Measurements from ENCODE around the gene ABHD1.
"Not testable (repeated sequence)": the region's sequence is repeated elsewhere in the genome, so short reads cannot be mapped to it uniquely, and the experiment has no call there.

The ABHD1 gene

GRCh38 chr2:27105981-27106380 is 17.6 kb upstream of the ABHD1 start:
- Histone ChIP-seq H3K36me3 (ENCODE audit: control insufficient read depth in 1 of 2, insufficient read depth in 2 of 2, low read depth in 1 of 2, low read length in 2 of 2) (no peaks in the 10 kb centered on the region), H2BK5ac (ENCODE audit: low read depth, low read length, poor library complexity, severe bottlenecking) (no peak overlapping the region), H3K79me1 (replicated peaks; ENCODE audit: low read length, poor library complexity, severe bottlenecking) (no peaks in the 10 kb centered on the region), H3K14ac (ENCODE audit: low read length in 2 of 2) (no peak overlapping the region), H2BK15ac (ENCODE audit: low read depth, poor library complexity, severe bottlenecking) (no peak overlapping the region), H2AFZ (ENCODE audit: low read depth, low read length) (no peak overlapping the region), H3K4ac (ENCODE audit: low read depth in 1 of 2, low read length in 2 of 2) (no peak overlapping the region), H3K27ac (ENCODE audit: low read length, poor library complexity, severe bottlenecking) (no peak overlapping the region), H3K27me3 (ENCODE audit: control insufficient read depth in 1 of 2, insufficient read depth in 1 of 2, low read length in 2 of 2) (peaks cover 12 to 45% of the 10 kb centered on the region in 2 experiments), H2BK120ac (ENCODE audit: low read depth, low read length) (no peak overlapping the region), H2AK5ac (ENCODE audit: low read length, severe bottlenecking) (no peak overlapping the region), H3K23ac (ENCODE audit: low read length in 2 of 2) (no peak overlapping the region), H3K18ac (ENCODE audit: low read depth in 1 of 2, low read length in 2 of 2) (no peak overlapping the region), H3K9ac (ENCODE audit: low read length) (no peak overlapping the region), H3K9me3 (ENCODE audit: control insufficient read depth, low read length) (no peaks in the 10 kb centered on the region), H3K4me1 (ENCODE audit: control insufficient read depth, insufficient read depth, low read depth, low read length) (no peaks in the 10 kb centered on the region), H2BK12ac (ENCODE audit: low read length in 2 of 2) (no peak overlapping the region), H3K4me2 (ENCODE audit: low read length, poor library complexity, severe bottlenecking) (no peak overlapping the region), H4K91ac (ENCODE audit: low read length) (no peak overlapping the region), H4K8ac (ENCODE audit: low read length) (no peak overlapping the region), H3K4me3 (ENCODE audit: insufficient read depth in 1 of 2, low read depth in 1 of 2, low read length in 2 of 2) (no peak overlapping the region)
- 83% methylated on average over 2 of the region's 3 CpGs for WGBS
- DNase-seq: no peak

- no peak overlapping the region for H2BK5ac ChIP-seq (ENCODE audit: low read depth, low read length, poor library complexity, severe bottlenecking)
Observed at GRCh38 chr2:27108221-27108620, 15.4 kb upstream of the ABHD1 start.

GRCh38 chr2:27109083-27109482 is 14.5 kb upstream of the ABHD1 start:
- Histone ChIP-seq H2BK12ac (ENCODE audit: low read length in 2 of 2) (no peak overlapping the region), H2BK15ac (ENCODE audit: low read depth, poor library complexity, severe bottlenecking) (no peak overlapping the region), H3K4me3 (ENCODE audit: insufficient read depth in 1 of 2, low read depth in 1 of 2, low read length in 2 of 2) (no peak overlapping the region), H3K9me3 (ENCODE audit: control insufficient read depth, low read length) (no peaks in the 10 kb centered on the region), H4K8ac (ENCODE audit: low read length) (no peak overlapping the region), H4K91ac (ENCODE audit: low read length) (no peak overlapping the region), H3K27me3 (ENCODE audit: control insufficient read depth in 1 of 2, insufficient read depth in 1 of 2, low read length in 2 of 2) (peaks cover 3 to 30% of the 10 kb centered on the region in 2 experiments), H3K4me1 (ENCODE audit: control insufficient read depth, insufficient read depth, low read depth, low read length) (no peaks in the 10 kb centered on the region), H3K9ac (ENCODE audit: low read length) (no peak overlapping the region), H3K14ac (ENCODE audit: low read length in 2 of 2) (no peak overlapping the region), H3K36me3 (ENCODE audit: control insufficient read depth in 1 of 2, insufficient read depth in 2 of 2, low read depth in 1 of 2, low read length in 2 of 2) (no peaks in the 10 kb centered on the region), H2BK5ac (ENCODE audit: low read depth, low read length, poor library complexity, severe bottlenecking) (no peak overlapping the region), H2BK120ac (ENCODE audit: low read depth, low read length) (no peak overlapping the region), H3K18ac (ENCODE audit: low read depth in 1 of 2, low read length in 2 of 2) (no peak overlapping the region), H2AFZ (ENCODE audit: low read depth, low read length) (no peak overlapping the region), H3K4ac (ENCODE audit: low read depth in 1 of 2, low read length in 2 of 2) (no peak overlapping the region), H3K79me1 (replicated peaks; ENCODE audit: low read length, poor library complexity, severe bottlenecking) (no peaks in the 10 kb centered on the region), H3K27ac (ENCODE audit: low read length, poor library complexity, severe bottlenecking) (no peak overlapping the region), H3K4me2 (ENCODE audit: low read length, poor library complexity, severe bottlenecking) (no peak overlapping the region), H3K23ac (ENCODE audit: low read length in 2 of 2) (no peak overlapping the region), H2AK5ac (ENCODE audit: low read length, severe bottlenecking) (no peak overlapping the region)
- WGBS: 87% methylated on average over 3 of the region's 3 CpGs
- DNase-seq: no peak

More at GRCh38 chr2:27108221-27108620, 15.4 kb upstream of the ABHD1 start:
- Histone ChIP-seq H3K4me1 (ENCODE audit: control insufficient read depth, insufficient read depth, low read depth, low read length) (no peaks in the 10 kb centered on the region), H3K23ac (ENCODE audit: low read length in 2 of 2) (no peak overlapping the region), H3K79me1 (replicated peaks; ENCODE audit: low read length, poor library complexity, severe bottlenecking) (no peaks in the 10 kb centered on the region), H4K91ac (ENCODE audit: low read length) (no peak overlapping the region), H3K9ac (ENCODE audit: low read length) (no peak overlapping the region), H3K4me2 (ENCODE audit: low read length, poor library complexity, severe bottlenecking) (no peak overlapping the region), H3K9me3 (ENCODE audit: control insufficient read depth, low read length) (no peaks in the 10 kb centered on the region), H2BK12ac (ENCODE audit: low read length in 2 of 2) (no peak overlapping the region), H3K27ac (ENCODE audit: low read length, poor library complexity, severe bottlenecking) (no peak overlapping the region), H3K4me3 (ENCODE audit: insufficient read depth in 1 of 2, low read depth in 1 of 2, low read length in 2 of 2) (no peak overlapping the region), H4K8ac (ENCODE audit: low read length) (no peak overlapping the region), H3K36me3 (ENCODE audit: control insufficient read depth in 1 of 2, insufficient read depth in 2 of 2, low read depth in 1 of 2, low read length in 2 of 2) (no peaks in the 10 kb centered on the region), H2AK5ac (ENCODE audit: low read length, severe bottlenecking) (no peak overlapping the region), H3K14ac (ENCODE audit: low read length in 2 of 2) (no peak overlapping the region), H2BK15ac (ENCODE audit: low read depth, poor library complexity, severe bottlenecking) (no peak overlapping the region), H3K27me3 (ENCODE audit: control insufficient read depth in 1 of 2, insufficient read depth in 1 of 2, low read length in 2 of 2) (peaks cover 3 to 28% of the 10 kb centered on the region in 2 experiments), H3K18ac (ENCODE audit: low read depth in 1 of 2, low read length in 2 of 2) (no peak overlapping the region), H3K4ac (ENCODE audit: low read depth in 1 of 2, low read length in 2 of 2) (no peak overlapping the region), H2BK120ac (ENCODE audit: low read depth, low read length) (no peak overlapping the region), H2AFZ (ENCODE audit: low read depth, low read length) (no peak overlapping the region)
- no peak for DNase-seq
- 95% methylated on average over 1 of the region's 2 CpGs for WGBS

GRCh38 chr2:27110603-27111352 is 12.8 kb upstream of the ABHD1 start:
- 88% methylated on average over 23 of the region's 24 CpGs for WGBS
- not testable (repeated sequence) for H3K36me3 ChIP-seq (ENCODE audit: control insufficient read depth in 1 of 2, insufficient read depth in 2 of 2, low read depth in 1 of 2, low read length in 2 of 2); H3K9me3 ChIP-seq (ENCODE audit: control insufficient read depth, low read length); H4K8ac ChIP-seq (ENCODE audit: low read length); H3K79me1 ChIP-seq (replicated peaks; ENCODE audit: low read length, poor library complexity, severe bottlenecking); H3K18ac ChIP-seq (ENCODE audit: low read depth in 1 of 2, low read length in 2 of 2); H4K91ac ChIP-seq (ENCODE audit: low read length); H2BK5ac ChIP-seq (ENCODE audit: low read depth, low read length, poor library complexity, severe bottlenecking); H2AFZ ChIP-seq (ENCODE audit: low read depth, low read length); DNase-seq; H3K4me3 ChIP-seq (ENCODE audit: insufficient read depth in 1 of 2, low read depth in 1 of 2, low read length in 2 of 2); H3K4ac ChIP-seq (ENCODE audit: low read depth in 1 of 2, low read length in 2 of 2); H2BK15ac ChIP-seq (ENCODE audit: low read depth, poor library complexity, severe bottlenecking); H3K9ac ChIP-seq (ENCODE audit: low read length); H3K4me1 ChIP-seq (ENCODE audit: control insufficient read depth, insufficient read depth, low read depth, low read length); H2AK5ac ChIP-seq (ENCODE audit: low read length, severe bottlenecking); H3K4me2 ChIP-seq (ENCODE audit: low read length, poor library complexity, severe bottlenecking); H3K14ac ChIP-seq (ENCODE audit: low read length in 2 of 2); H2BK120ac ChIP-seq (ENCODE audit: low read depth, low read length); H3K27ac ChIP-seq (ENCODE audit: low read length, poor library complexity, severe bottlenecking); H2BK12ac ChIP-seq (ENCODE audit: low read length in 2 of 2); H3K23ac ChIP-seq (ENCODE audit: low read length in 2 of 2)
- peaks cover 1 to 30% of the 10 kb centered on the region in 2 experiments for H3K27me3 ChIP-seq (ENCODE audit: control insufficient read depth in 1 of 2, insufficient read depth in 1 of 2, low read length in 2 of 2)
